Measurements from ENCODE around the gene EFS. TPM values are rescaled to one million over a fixed set of nuclear protein-coding genes. Genes with fewer than 3 reads are reported as not detected.

Gene EFS
- total and polyA plus RNA-seq, 2 experiments from 2014 or later: 16.7 to 36.6 TPM

- DNase-seq (ENCODE audit: low read depth in 1 of 2, low spot score in 1 of 2): no peak
- H3K36me3 ChIP-seq: no peaks in the 10 kb centered on the region
- TF ChIP-seq CTCF (IDR thresholded peaks at IDR 0.05; ENCODE audit: low read depth, low read length): no peak
Observed at GRCh38 chr14:23348297-23348655, 16.7 kb downstream of the EFS start.

DNA sequence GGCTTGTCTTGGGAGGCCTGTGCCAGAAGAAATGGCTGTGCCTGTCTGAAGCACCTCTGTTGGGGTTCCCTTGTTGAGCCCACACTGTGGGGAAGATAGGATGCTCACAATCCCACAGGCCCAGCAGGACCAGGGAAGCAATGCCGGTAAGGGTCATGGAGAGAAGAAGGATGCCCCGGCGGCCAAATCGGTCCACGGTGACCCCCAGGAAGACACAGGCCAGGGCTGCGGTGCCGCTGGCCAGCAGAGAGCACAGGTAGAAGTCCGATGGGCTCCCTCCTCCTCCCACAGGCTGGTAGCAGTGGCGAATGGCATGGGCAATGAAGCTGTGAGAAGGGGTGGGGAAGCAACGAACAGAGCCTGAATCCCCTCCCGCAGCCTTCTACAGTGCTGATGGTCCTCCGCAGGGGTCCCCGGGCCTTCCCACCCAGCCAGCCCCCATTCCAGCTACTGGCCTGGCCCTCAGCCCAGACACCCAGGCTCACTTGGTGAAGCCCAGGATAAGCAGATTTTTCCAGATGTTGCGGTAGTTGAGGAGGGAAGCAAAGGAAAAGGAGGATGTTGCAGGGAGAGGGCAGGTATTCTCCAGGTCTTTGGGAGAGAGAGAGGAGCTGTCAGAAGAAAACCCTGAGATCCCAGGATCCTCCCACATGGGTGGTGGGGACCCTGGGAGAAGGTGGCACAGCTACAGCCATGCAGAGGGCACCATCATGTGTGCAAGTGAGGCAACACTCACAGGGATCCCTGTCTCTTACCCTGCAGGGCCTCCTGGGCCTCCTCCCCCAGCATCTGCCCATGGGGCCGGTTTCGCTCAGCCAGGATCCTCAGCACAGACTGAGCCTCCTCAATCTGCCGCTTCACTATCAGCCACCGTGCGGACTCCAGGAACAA is 17.3 kb downstream of the EFS start:
- Histone ChIP-seq H3K27ac (no peak overlapping the region), H3K4me1 (ENCODE audit: low read depth) (no peaks in the 10 kb centered on the region), H3K9me3 (ENCODE audit: low read depth) (no peaks in the 10 kb centered on the region), H3K4me3 (no peak overlapping the region), H3K36me3 (no peaks in the 10 kb centered on the region), H3K27me3 (peaks cover 4% of the 10 kb centered on the region)
- no peak for TF ChIP-seq CTCF (IDR thresholded peaks at IDR 0.05; ENCODE audit: low read depth, low read length)
- DNase-seq (ENCODE audit: low read depth in 1 of 2, low spot score in 1 of 2): no peak

More at GRCh38 chr14:23348297-23348655, 16.7 kb downstream of the EFS start:
- no peaks in the 10 kb centered on the region for H3K4me1 ChIP-seq (ENCODE audit: low read depth)
- peaks cover 4% of the 10 kb centered on the region for H3K27me3 ChIP-seq
- H3K4me3 ChIP-seq: no peak overlapping the region
- H3K27ac ChIP-seq: no peak overlapping the region
- no peaks in the 10 kb centered on the region for H3K9me3 ChIP-seq (ENCODE audit: low read depth)

DNA sequence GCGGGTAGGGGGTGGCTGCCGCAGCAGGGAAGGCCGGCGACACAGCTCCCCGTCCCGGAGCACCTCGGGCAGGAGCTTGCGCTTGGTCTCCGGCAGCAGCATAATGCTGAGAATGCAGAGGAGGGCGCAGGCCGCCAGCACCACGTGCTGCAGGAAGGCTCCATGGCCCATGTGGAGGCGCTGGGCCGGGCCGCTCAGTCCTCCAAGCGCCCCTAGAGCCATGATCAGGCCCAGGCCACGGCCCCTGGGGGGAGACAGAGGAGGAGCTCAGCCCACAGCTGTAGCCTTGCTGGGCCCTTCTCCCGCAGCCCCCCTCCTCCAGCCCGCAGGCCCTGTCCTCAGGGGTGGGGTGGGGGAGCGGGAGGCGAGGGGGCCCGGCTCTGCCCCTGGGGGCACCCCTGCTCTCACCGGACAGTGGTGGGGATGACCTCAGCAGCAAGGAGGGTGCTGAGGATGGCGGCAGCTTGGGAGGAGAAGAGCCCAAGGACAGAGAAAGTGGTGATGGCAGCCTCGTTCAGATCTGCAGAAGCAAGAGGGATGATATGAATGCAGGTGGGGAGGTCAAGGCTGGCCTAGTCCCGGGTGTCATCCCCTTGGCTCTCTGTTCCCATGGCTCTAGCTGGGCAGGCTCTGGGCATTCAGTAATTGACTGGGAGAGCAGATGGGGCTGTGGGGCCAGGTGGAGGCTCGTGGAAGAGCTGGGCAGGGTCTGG is 18.1 kb downstream of the EFS start:
- H3K4me3 ChIP-seq: no peak overlapping the region
- peak overlapping the region; percentile 61 for H3K27ac ChIP-seq
- no peak for TF ChIP-seq CTCF (IDR thresholded peaks at IDR 0.05; ENCODE audit: low read depth, low read length)
- no peaks in the 10 kb centered on the region for H3K9me3 ChIP-seq (ENCODE audit: low read depth)
- H3K36me3 ChIP-seq: no peaks in the 10 kb centered on the region
- no peaks in the 10 kb centered on the region for H3K4me1 ChIP-seq (ENCODE audit: low read depth)
- peaks cover 3% of the 10 kb centered on the region for H3K27me3 ChIP-seq
- no peak for DNase-seq (ENCODE audit: low read depth in 1 of 2, low spot score in 1 of 2)

- H3K36me3 ChIP-seq: no peaks in the 10 kb centered on the region
- TF ChIP-seq CTCF (IDR thresholded peaks at IDR 0.05; ENCODE audit: low read depth, low read length): no peak
- H3K4me3 ChIP-seq: no peak overlapping the region
- H3K9me3 ChIP-seq (ENCODE audit: low read depth): no peaks in the 10 kb centered on the region
- no peaks in the 10 kb centered on the region for H3K4me1 ChIP-seq (ENCODE audit: low read depth)
- H3K27ac ChIP-seq: peak overlapping the region; percentile 61
- H3K27me3 ChIP-seq: no peaks in the 10 kb centered on the region
- DNase-seq (ENCODE audit: low read depth in 1 of 2, low spot score in 1 of 2): no peak
Observed at GRCh38 chr14:23345987-23346692, 18.8 kb downstream of the EFS start.

DNA sequence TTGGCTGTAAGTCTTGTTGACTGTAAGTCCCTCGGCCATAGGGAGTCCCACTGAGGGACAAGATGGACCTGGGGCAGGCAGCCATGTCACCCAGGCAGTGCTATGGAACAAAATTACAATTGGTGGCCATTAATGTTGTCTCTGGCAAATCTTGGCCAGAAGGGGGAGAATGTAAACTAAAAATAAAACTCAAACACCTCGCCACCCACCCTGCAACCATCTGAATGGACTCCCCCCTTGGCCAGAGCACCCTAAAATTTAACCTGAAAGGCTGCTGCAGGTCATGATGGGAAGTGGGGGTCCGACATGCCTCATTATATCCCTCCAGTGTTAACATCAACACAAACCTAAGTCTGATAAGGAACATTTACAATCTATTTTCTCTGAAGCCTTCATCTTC is 20.5 kb downstream of the EFS start:
- no peak for DNase-seq (ENCODE audit: low read depth in 1 of 2, low spot score in 1 of 2)
- Histone ChIP-seq H3K27me3 (no peaks in the 10 kb centered on the region), H3K4me1 (ENCODE audit: low read depth) (no peaks in the 10 kb centered on the region), H3K36me3 (no peaks in the 10 kb centered on the region), H3K27ac (no peak overlapping the region), H3K9me3 (ENCODE audit: low read depth) (no peaks in the 10 kb centered on the region), H3K4me3 (no peak overlapping the region)
- no peak for TF ChIP-seq CTCF (IDR thresholded peaks at IDR 0.05; ENCODE audit: low read depth, low read length)
